GM21367 (cell line): ENCODE measurements around the gene PRELID3B.

Experiments used
- ATAC-seq: cut with Tn5 transposase; IDR thresholded peaks from one replicate; pipeline ENCODE4 v1.9.1; 2021; ENCODE audit not compliant: unreplicated experiment

PRELID3B gene

GRCh38 chr20:59042151-59042795, at the start of gene PRELID3B:
Gene PRELID3B (minus strand): TSS chr20:59042786. CDS start chr20:59042730, 56 bp downstream.
- ATAC-seq, result peak; percentile 25

- ATAC-seq, result no peak
These were observed 45.3 kb upstream of the PRELID3B start for GRCh38 chr20:59087829-59088433.

GRCh38 chr20:59086923-59087322, 44.3 kb upstream of the PRELID3B start:
- no peak for ATAC-seq

- no peak for ATAC-seq
These were observed 41.7 kb upstream of the PRELID3B start for GRCh38 chr20:59084041-59084850.

GRCh38 chr20:59082981-59083380, 40.4 kb upstream of the PRELID3B start:
- no peak for ATAC-seq

GRCh38 chr20:59082077-59082740, 39.6 kb upstream of the PRELID3B start:
- no peak for ATAC-seq

GRCh38 chr20:59081036-59081435, 38.5 kb upstream of the PRELID3B start:
- ATAC-seq, result no peak

- no peak for ATAC-seq
These were observed 35.6 kb upstream of the PRELID3B start for GRCh38 chr20:59078231-59078630.

- no peak for ATAC-seq
These were observed 35.1 kb upstream of the PRELID3B start for GRCh38 chr20:59077705-59078104.

GRCh38 chr20:59075934-59076508, 33.4 kb upstream of the PRELID3B start:
- no peak for ATAC-seq

- no peak for ATAC-seq
These were observed 31.9 kb upstream of the PRELID3B start for GRCh38 chr20:59074456-59074855.

- no peak for ATAC-seq
These were observed 31.0 kb upstream of the PRELID3B start for GRCh38 chr20:59073582-59073981.

- no peak for ATAC-seq
These were observed 28.6 kb upstream of the PRELID3B start for GRCh38 chr20:59071216-59071615.

GRCh38 chr20:59069026-59069425, 26.4 kb upstream of the PRELID3B start:
- no peak for ATAC-seq

GRCh38 chr20:59068534-59068933, 25.9 kb upstream of the PRELID3B start:
- ATAC-seq, result no peak

- ATAC-seq, result no peak
These were observed 21.7 kb upstream of the PRELID3B start for GRCh38 chr20:59064214-59064722.

GRCh38 chr20:59063358-59064213, 21.0 kb upstream of the PRELID3B start:
- no peak for ATAC-seq

- no peak for ATAC-seq
These were observed 19.5 kb upstream of the PRELID3B start for GRCh38 chr20:59062081-59062480.

- ATAC-seq, result no peak
These were observed 12.7 kb upstream of the PRELID3B start for GRCh38 chr20:59055302-59055701.

- no peak for ATAC-seq
These were observed 9.1 kb upstream of the PRELID3B start for GRCh38 chr20:59051666-59052185.
